ENCODE data around the gene ZNF865.

The ZNF865 gene

DNA sequence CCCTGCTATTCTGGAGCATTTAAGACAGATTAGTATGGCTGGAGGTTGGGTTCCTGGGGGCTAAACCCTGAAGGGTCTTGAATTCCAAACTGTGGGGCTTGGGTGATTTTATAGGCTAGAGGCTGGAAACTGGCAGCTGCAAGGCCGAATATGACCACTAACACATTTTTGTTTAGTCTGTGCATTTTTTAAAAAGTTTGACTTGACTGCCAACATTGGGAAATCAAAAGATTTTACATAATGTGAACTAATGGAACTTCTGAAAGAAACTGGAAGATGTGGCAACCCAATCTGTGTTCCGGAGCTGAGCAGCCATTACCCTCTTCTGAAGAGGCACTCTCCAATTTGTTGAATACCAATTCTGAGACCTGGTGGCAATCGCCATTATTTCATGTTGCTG lies 13.8 kb downstream of the ZNF865 start:
- H3K4me1 ChIP-seq (ENCODE audit: control insufficient read depth, insufficient read depth, low read length) = no peaks in the 10 kb centered on the region; the same call in 1 of the 2 replicates
- H3K9me3 ChIP-seq (ENCODE audit: control insufficient read depth, insufficient read depth, low read depth, low read length) = no peaks in the 10 kb centered on the region
- peaks cover 42% of the 10 kb centered on the region for H3K36me3 ChIP-seq (ENCODE audit: control insufficient read depth, insufficient read depth, low read length)
- no peak overlapping the region for H3K4me3 ChIP-seq (ENCODE audit: low read depth, low read length)
- no peak overlapping the region for H3K9ac ChIP-seq (ENCODE audit: low read length)
- no peaks in the 10 kb centered on the region for H3K27me3 ChIP-seq (ENCODE audit: control insufficient read depth, insufficient read depth, low read length)
- H3K27ac ChIP-seq (ENCODE audit: low read depth, low read length) = no peak overlapping the region

DNA sequence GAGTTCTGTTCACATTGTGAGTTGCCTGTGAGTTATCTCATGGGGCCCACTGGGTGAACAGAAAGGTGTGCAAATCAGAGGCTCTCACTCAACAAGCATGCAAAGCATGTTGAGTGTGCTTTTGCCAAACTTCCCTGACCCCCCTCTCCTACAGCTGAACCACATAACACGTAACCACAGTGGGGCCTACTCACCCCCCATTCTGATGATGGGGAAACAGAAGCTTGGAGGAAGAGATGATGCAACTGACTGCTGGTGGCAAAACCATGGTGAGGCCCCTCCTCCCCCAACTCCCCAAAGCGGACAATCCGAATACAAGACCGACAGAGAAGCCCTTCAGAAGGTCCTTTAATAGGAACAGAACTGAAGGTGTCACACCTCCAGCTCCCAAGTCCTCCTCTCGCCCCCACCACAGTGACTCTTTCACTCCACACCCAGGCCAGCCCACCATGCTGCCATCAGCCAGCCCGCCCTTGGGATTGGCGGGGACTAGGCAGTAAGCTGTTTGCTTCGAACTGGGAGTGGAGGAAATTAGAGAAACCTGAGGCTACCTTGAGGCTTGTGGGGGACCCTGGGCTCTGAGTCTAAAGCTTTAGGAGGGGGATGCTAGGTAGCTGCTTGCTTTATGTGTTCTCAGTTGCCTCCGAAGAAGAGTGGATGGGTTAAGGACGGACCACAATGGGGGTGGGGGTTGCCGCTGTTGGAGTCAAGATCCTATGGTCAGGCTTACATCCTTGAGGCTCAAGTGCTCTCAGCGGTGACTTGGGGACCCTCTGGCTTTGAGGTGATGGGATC lies 15.2 kb downstream of the ZNF865 start:
- no peaks in the 10 kb centered on the region for H3K9me3 ChIP-seq (ENCODE audit: control insufficient read depth, insufficient read depth, low read depth, low read length)
- no peaks in the 10 kb centered on the region for H3K27me3 ChIP-seq (ENCODE audit: control insufficient read depth, insufficient read depth, low read length)
- no peaks in the 10 kb centered on the region; the same call in 1 of the 2 replicates for H3K4me1 ChIP-seq (ENCODE audit: control insufficient read depth, insufficient read depth, low read length)
- H3K9ac ChIP-seq (ENCODE audit: low read length) = no peak overlapping the region
- no peak overlapping the region for H3K27ac ChIP-seq (ENCODE audit: low read depth, low read length)
- H3K36me3 ChIP-seq (ENCODE audit: control insufficient read depth, insufficient read depth, low read length) = peaks cover 33% of the 10 kb centered on the region
- no peak overlapping the region for H3K4me3 ChIP-seq (ENCODE audit: low read depth, low read length)

DNA sequence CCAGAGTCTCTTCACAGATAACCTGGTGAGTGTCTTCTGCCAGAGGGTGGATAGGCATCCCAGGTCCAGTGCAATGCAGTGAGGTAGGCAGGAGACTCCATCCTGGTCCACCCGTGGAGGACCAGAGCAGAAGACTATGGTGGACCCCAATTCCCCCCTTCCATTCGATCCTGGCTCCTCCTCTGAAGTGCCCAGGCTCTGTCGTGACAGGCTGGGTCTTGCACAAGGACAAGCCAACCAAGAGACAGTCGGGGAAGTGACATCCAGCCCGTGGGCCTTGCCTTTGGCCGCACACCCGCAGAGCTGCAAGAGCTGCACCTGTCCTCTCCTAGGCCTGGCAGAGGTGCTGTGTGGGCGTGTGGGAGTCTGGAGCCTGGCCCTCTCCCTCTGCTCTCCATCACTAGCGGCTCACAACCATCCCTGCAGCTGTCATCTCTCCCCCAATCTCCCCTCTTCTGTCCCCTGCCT lies 15.8 kb downstream of the ZNF865 start:
- peaks cover 28% of the 10 kb centered on the region for H3K36me3 ChIP-seq (ENCODE audit: control insufficient read depth, insufficient read depth, low read length)
- no peaks in the 10 kb centered on the region for H3K9me3 ChIP-seq (ENCODE audit: control insufficient read depth, insufficient read depth, low read depth, low read length)
- H3K27me3 ChIP-seq (ENCODE audit: control insufficient read depth, insufficient read depth, low read length) = no peaks in the 10 kb centered on the region
- no peak overlapping the region for H3K4me3 ChIP-seq (ENCODE audit: low read depth, low read length)
- H3K27ac ChIP-seq (ENCODE audit: low read depth, low read length) = no peak overlapping the region
- no peaks in the 10 kb centered on the region; the same call in 1 of the 2 replicates for H3K4me1 ChIP-seq (ENCODE audit: control insufficient read depth, insufficient read depth, low read length)
- H3K9ac ChIP-seq (ENCODE audit: low read length) = no peak overlapping the region

DNA sequence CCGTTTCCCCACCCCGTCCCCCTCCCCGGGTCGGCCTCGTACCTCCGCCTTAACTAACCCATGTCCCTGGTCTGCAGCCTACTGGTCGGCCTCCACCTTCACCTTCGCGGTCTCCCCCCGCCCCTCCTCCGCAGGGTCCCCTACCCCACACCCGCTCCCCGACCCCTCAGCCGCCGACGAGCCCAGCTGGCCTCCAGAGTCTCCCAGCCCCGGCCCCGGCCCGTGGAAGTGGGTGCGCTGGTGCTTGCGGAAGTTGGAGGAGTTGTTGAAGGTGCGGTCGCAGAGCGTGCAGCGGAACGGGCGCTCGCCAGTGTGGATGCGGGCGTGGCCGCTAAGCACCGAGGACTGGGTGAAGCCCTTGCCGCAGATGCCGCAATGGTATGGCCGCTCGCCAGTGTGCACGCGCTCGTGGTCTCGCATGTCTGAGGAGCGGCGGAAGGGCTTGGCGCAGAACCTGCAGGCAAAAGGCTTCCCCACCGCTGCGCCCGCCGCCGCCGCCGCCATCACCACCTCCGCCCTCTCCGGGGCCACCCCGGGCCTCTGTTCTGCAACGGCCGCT lies 16.3 kb downstream of the ZNF865 start:
- Histone ChIP-seq H3K9me3 (ENCODE audit: control insufficient read depth, insufficient read depth, low read depth, low read length) (no peaks in the 10 kb centered on the region), H3K4me1 (ENCODE audit: control insufficient read depth, insufficient read depth, low read length) (no peaks in the 10 kb centered on the region; the same call in 1 of the 2 replicates), H3K4me3 (ENCODE audit: low read depth, low read length) (no peak overlapping the region), H3K36me3 (ENCODE audit: control insufficient read depth, insufficient read depth, low read length) (peaks cover 25% of the 10 kb centered on the region), H3K27me3 (ENCODE audit: control insufficient read depth, insufficient read depth, low read length) (no peaks in the 10 kb centered on the region), H3K27ac (ENCODE audit: low read depth, low read length) (no peak overlapping the region), H3K9ac (ENCODE audit: low read length) (no peak overlapping the region)

DNA sequence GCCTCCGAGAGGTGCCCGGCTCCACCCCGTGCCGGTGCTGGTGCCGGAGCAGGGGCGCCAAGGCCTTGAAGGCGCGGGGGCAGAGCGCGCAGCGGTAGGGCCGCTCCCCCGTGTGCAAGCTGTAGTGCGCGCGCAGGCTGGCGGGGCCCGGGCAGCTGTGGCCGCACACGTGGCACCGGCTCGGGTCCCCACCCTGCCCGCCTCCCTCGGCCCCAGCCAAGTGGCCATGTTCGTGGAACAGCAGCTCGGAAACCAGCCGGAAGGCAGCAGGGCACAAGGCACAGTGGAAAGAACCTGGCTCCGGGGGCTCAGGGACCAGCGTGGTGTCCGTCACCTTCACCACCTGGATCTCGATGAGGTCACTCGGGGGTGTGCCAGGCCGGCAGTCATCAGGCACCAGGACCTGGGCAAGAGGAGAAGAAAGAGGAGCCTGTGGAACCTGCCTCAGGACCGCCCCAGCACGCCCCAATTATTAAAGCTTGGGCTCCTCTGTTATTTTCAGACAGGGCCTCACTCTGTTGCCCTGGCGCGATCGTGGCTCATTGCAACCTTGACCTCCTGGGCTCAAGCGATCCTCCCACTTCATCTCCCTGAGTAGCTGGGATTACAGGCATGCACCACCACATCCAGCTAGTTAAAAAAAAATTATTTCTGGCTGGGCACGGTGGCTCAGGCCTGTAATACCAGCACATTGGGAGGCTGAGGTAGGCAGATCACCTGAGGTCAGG lies 17.0 kb downstream of the ZNF865 start:
- Histone ChIP-seq H3K4me3 (ENCODE audit: low read depth, low read length) (no peak overlapping the region), H3K4me1 (ENCODE audit: control insufficient read depth, insufficient read depth, low read length) (no peaks in the 10 kb centered on the region; the same call in 1 of the 2 replicates)

DNA sequence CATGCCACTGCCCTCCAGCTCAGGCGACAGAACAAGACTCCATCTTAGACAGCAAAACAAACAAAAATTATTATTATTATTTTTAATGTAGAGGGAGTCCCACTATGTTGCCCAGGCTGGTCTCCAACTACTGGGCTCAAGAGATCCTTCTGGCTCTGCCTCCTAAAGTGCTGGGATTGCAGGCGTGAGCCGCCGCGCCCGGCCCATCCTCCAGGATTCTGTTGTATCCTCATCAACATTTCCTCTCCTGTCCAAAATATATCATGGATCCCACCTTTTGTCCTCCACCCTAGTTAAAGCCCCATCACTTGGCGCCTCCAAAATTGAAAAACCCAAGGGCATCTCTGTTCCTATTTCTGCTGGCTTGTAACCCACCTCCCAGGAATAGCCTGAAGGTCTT lies 17.7 kb downstream of the ZNF865 start:
- no peak overlapping the region for H3K27ac ChIP-seq (ENCODE audit: low read depth, low read length)
- no peak overlapping the region for H3K9ac ChIP-seq (ENCODE audit: low read length)
- H3K36me3 ChIP-seq (ENCODE audit: control insufficient read depth, insufficient read depth, low read length) = peaks cover 17% of the 10 kb centered on the region
- no peaks in the 10 kb centered on the region; the same call in 1 of the 2 replicates for H3K4me1 ChIP-seq (ENCODE audit: control insufficient read depth, insufficient read depth, low read length)
- no peaks in the 10 kb centered on the region for H3K9me3 ChIP-seq (ENCODE audit: control insufficient read depth, insufficient read depth, low read depth, low read length)
- no peaks in the 10 kb centered on the region for H3K27me3 ChIP-seq (ENCODE audit: control insufficient read depth, insufficient read depth, low read length)
- H3K4me3 ChIP-seq (ENCODE audit: low read depth, low read length) = no peak overlapping the region

More for the DNA sequence above, 17.0 kb downstream of the ZNF865 start:
- Histone ChIP-seq H3K9me3 (ENCODE audit: control insufficient read depth, insufficient read depth, low read depth, low read length) (no peaks in the 10 kb centered on the region), H3K9ac (ENCODE audit: low read length) (no peak overlapping the region), H3K36me3 (ENCODE audit: control insufficient read depth, insufficient read depth, low read length) (peaks cover 20% of the 10 kb centered on the region), H3K27ac (ENCODE audit: low read depth, low read length) (no peak overlapping the region), H3K27me3 (ENCODE audit: control insufficient read depth, insufficient read depth, low read length) (no peaks in the 10 kb centered on the region)

DNA sequence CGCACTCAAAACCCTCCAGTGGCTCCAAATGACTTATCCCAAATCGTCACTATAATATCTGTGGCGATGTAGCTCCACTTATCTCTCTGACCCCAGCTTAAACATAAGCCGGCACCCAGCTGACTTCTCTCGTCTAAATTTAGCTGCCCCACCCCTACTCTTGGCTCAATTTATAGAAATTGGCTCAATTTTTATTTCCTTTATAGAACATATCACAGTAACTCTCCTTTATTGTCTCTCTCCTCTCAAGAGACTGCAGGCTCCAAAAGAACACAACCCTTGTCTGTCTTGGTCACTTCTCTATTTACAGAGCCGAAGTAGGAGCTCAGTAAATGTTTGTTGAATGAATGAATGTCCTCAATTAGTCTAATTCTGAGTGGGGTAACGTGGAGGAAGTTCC lies 18.1 kb downstream of the ZNF865 start:
- Histone ChIP-seq H3K36me3 (ENCODE audit: control insufficient read depth, insufficient read depth, low read length) (peaks cover 17% of the 10 kb centered on the region), H3K9me3 (ENCODE audit: control insufficient read depth, insufficient read depth, low read depth, low read length) (no peaks in the 10 kb centered on the region), H3K4me1 (ENCODE audit: control insufficient read depth, insufficient read depth, low read length) (no peaks in the 10 kb centered on the region; the same call in 1 of the 2 replicates), H3K27me3 (ENCODE audit: control insufficient read depth, insufficient read depth, low read length) (no peaks in the 10 kb centered on the region), H3K4me3 (ENCODE audit: low read depth, low read length) (peak overlapping the region; percentile 53), H3K9ac (ENCODE audit: low read length) (no peak overlapping the region), H3K27ac (ENCODE audit: low read depth, low read length) (no peak overlapping the region)

DNA sequence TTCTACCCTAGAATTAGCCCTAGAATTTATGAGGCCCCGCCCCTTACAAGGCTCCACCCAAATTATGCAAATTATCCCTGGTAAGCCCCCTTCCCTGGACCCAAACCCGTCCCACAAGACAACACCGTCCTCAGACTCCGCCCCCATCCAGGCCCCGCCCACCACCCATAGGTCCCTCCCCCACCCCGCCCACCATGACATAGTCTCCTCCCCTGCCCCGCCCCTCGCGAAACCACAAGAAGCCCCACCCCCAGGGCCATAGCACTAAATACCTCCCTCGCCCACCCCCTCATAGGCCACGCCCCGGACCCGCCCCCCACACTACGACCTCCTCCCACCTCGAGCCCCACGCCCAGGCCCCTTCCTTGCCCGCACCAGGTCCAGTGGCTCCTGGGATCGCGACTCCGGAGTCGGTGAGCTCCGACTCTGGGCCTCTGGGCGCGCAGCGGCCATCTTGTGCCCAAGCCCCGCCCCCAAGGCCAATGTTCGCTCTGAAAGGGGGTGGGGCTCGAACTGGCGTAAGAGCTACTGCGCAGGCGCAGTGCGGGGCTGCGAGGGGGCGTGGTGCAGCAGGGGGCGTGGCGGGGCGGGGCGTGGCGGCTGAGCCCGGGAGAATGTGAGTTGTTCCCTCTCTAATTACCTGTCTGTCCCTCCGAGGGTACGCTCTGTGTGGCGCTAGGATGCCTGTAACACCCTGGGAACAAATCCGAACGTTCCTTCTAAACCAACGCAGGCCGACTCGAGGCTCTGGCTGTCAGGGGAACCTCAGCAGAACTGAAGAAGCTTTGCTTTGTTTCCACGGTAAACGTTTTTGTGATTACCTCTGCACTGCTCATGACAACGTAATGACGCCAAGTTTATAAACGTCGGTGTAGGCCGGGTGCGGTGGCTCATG lies 18.9 kb downstream of the ZNF865 start, which contains the start of gene ZNF784:
Gene ZNF784 (minus strand): TSS at position 458 of the 895 bp plus-strand sequence. CDS start 5 bp downstream, at position 453.
- Histone ChIP-seq H3K4me1 (ENCODE audit: control insufficient read depth, insufficient read depth, low read length) (no peaks in the 10 kb centered on the region; the same call in 1 of the 2 replicates), H3K27me3 (ENCODE audit: control insufficient read depth, insufficient read depth, low read length) (no peaks in the 10 kb centered on the region), H3K9me3 (ENCODE audit: control insufficient read depth, insufficient read depth, low read depth, low read length) (no peaks in the 10 kb centered on the region), H3K27ac (ENCODE audit: low read depth, low read length) (0 out of 2 replicates have a peak within 1 kb of the TSS, but pooled peaks have one; percentile 48), H3K9ac (ENCODE audit: low read length) (peak within 1 kb of the TSS; percentile 57), H3K36me3 (ENCODE audit: control insufficient read depth, insufficient read depth, low read length) (peaks cover 17% of the 10 kb centered on the region), H3K4me3 (ENCODE audit: low read depth, low read length) (peak within 1 kb of the TSS; percentile 61)

DNA sequence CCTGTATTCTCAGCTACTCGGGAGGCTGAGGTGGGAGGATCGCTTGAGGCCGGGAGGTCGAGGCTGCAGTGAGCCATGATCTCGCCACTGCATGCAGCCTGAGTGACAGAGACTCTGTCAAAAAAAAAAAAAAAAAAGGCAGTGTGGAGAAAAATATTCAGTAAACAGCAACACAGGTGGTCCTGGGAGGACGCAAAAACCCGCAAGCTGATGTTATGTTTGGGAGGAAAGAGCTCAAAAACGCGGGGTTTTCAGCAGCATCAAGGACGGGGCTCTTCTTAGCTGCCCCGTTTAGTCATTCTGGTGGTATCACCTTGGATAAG lies 19.5 kb downstream of the ZNF865 start:
- Histone ChIP-seq H3K9ac (ENCODE audit: low read length) (no peak overlapping the region), H3K27ac (ENCODE audit: low read depth, low read length) (no peak overlapping the region), H3K36me3 (ENCODE audit: control insufficient read depth, insufficient read depth, low read length) (peaks cover 17% of the 10 kb centered on the region), H3K4me3 (ENCODE audit: low read depth, low read length) (peak overlapping the region; percentile 61), H3K9me3 (ENCODE audit: control insufficient read depth, insufficient read depth, low read depth, low read length) (no peaks in the 10 kb centered on the region), H3K27me3 (ENCODE audit: control insufficient read depth, insufficient read depth, low read length) (no peaks in the 10 kb centered on the region), H3K4me1 (ENCODE audit: control insufficient read depth, insufficient read depth, low read length) (no peaks in the 10 kb centered on the region; the same call in 1 of the 2 replicates)

DNA sequence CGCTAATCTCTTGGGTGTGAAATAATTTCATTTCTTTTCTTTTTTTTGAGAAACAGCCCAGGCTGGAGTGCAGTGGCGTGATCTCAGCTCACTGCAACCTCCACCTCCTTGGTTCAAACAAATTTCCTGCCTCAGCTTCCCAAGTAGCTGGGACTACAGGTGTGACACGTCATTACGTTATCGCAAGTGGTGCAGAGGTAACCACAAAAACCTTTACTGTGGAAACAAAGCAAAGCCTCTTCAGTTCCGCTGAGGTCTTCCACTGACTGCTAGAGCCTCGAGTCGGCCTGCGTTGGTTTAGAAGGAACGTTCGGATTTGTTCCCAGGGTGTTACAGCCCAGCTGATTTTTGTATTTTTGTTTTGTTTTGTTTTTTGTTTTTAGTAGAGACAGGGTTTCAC lies 20.9 kb downstream of the ZNF865 start:
- H3K27ac ChIP-seq (ENCODE audit: low read depth, low read length) = no peak overlapping the region
- H3K4me3 ChIP-seq (ENCODE audit: low read depth, low read length) = no peak overlapping the region

More for the DNA sequence above, 20.9 kb downstream of the ZNF865 start:
- H3K9ac ChIP-seq (ENCODE audit: low read length) = no peak overlapping the region
- H3K27me3 ChIP-seq (ENCODE audit: control insufficient read depth, insufficient read depth, low read length) = no peaks in the 10 kb centered on the region
- H3K4me1 ChIP-seq (ENCODE audit: control insufficient read depth, insufficient read depth, low read length) = no peaks in the 10 kb centered on the region; the same call in 1 of the 2 replicates
- H3K36me3 ChIP-seq (ENCODE audit: control insufficient read depth, insufficient read depth, low read length) = peaks cover 3% of the 10 kb centered on the region; the same call in 1 of the 2 replicates
- H3K9me3 ChIP-seq (ENCODE audit: control insufficient read depth, insufficient read depth, low read depth, low read length) = no peaks in the 10 kb centered on the region
